HG03280 (cell line): ENCODE data around the gene ADAP1.

ENCODE experiments used
- ATAC-seq: cut with Tn5 transposase; IDR thresholded peaks from one replicate; pipeline ENCODE4 v1.9.1; 2021; ENCODE audit warnings: mild to moderate bottlenecking, moderate library complexity; ENCODE audit not compliant: unreplicated experiment

ADAP1 gene

GRCh38 chr7:897771-898376, 56.6 kb downstream of the ADAP1 start:
- ATAC-seq: no peak

- no peak for ATAC-seq
Observed at GRCh38 chr7:897086-897485, 57.4 kb downstream of the ADAP1 start.

- ATAC-seq: no peak
Observed at GRCh38 chr7:896346-897075, 58.0 kb downstream of the ADAP1 start.

GRCh38 chr7:895451-896052, 58.9 kb downstream of the ADAP1 start:
- no peak for ATAC-seq

- ATAC-seq: no peak
Observed at GRCh38 chr7:894927-895450, 59.5 kb downstream of the ADAP1 start.

GRCh38 chr7:894164-894867, 60.2 kb downstream of the ADAP1 start:
- no peak for ATAC-seq

- no peak for ATAC-seq
Observed at GRCh38 chr7:893686-894085, 60.8 kb downstream of the ADAP1 start.

- no peak for ATAC-seq
Observed at GRCh38 chr7:892648-893593, 61.6 kb downstream of the ADAP1 start.

GRCh38 chr7:891805-892204, 62.7 kb downstream of the ADAP1 start:
- no peak for ATAC-seq

GRCh38 chr7:891291-891690, 63.2 kb downstream of the ADAP1 start:
- ATAC-seq: no peak

GRCh38 chr7:890868-891267, 63.6 kb downstream of the ADAP1 start:
- no peak for ATAC-seq

- no peak for ATAC-seq
Observed at GRCh38 chr7:889391-889790, 65.1 kb downstream of the ADAP1 start.

- no peak for ATAC-seq
Observed at GRCh38 chr7:889025-889390, 65.5 kb downstream of the ADAP1 start.

- ATAC-seq: no peak
Observed at GRCh38 chr7:888081-889024, 66.1 kb downstream of the ADAP1 start.

- no peak for ATAC-seq
Observed at GRCh38 chr7:887488-887820, 67.0 kb downstream of the ADAP1 start.

GRCh38 chr7:886626-887487, 67.6 kb downstream of the ADAP1 start:
- no peak for ATAC-seq

GRCh38 chr7:885893-886625, 68.4 kb downstream of the ADAP1 start:
- ATAC-seq: no peak
